Astrocyte (in vitro differentiated cells and primary cell): ENCODE data around the gene ENOX2. TPM values are rescaled to one million over a fixed set of nuclear protein-coding genes. Genes with fewer than 3 reads are reported as not detected.

Experiments used
- DNase-seq: peaks from one replicate; pipeline ENCODE4 v3.0.0-alpha.2; 2010; ENCODE audit warnings: low read depth
- FAIRE-seq: peaks from 2 replicates; lab custom pipeline; 2011; peaks lifted over from hg19 to GRCh38; lab: Jason Lieb, UNC
- H2AFZ ChIP-seq: 2 replicates; pipeline ENCODE4 v1.6.0; 2012; ENCODE audit warnings: low read depth, low read length, inconsistent platforms
- H3K27ac ChIP-seq: 2 replicates; pipeline ENCODE4 v1.5.1; 2011; ENCODE audit warnings: low read depth, low read length, inconsistent platforms
- H3K27me3 ChIP-seq: 2 replicates; pipeline ENCODE4 v1.6.0; 2011; ENCODE audit warnings: low read length, inconsistent platforms; ENCODE audit not compliant: insufficient read depth
- H3K36me3 ChIP-seq: 2 replicates; pipeline ENCODE4 v1.5.1; 2011; ENCODE audit warnings: low read length, inconsistent platforms; ENCODE audit not compliant: insufficient read depth
- H3K4me1 ChIP-seq: 2 replicates; pipeline ENCODE4 v1.5.1; 2011; ENCODE audit warnings: low read length, inconsistent platforms; ENCODE audit not compliant: insufficient read depth
- H3K4me2 ChIP-seq: 2 replicates; pipeline ENCODE4 v1.6.0; 2012; ENCODE audit warnings: low read length, inconsistent platforms
- H3K4me3 ChIP-seq: 2 replicates; pipeline ENCODE4 v1.5.1; 2011; ENCODE audit warnings: low read depth, mild to moderate bottlenecking, low read length, inconsistent platforms; ENCODE audit not compliant: insufficient read depth
- H3K79me2 ChIP-seq: 2 replicates; pipeline ENCODE4 v1.6.0; 2012; ENCODE audit warnings: mild to moderate bottlenecking, low read length, inconsistent platforms; ENCODE audit not compliant: insufficient read depth
- H3K9ac ChIP-seq: 2 replicates; pipeline ENCODE4 v1.6.0; 2012; ENCODE audit warnings: mild to moderate bottlenecking, low read length, inconsistent platforms
- H3K9me3 ChIP-seq: 2 replicates; pipeline ENCODE4 v1.5.1; 2012; ENCODE audit warnings: low read depth, mild to moderate bottlenecking, low read length, inconsistent platforms; ENCODE audit not compliant: insufficient read depth
- H4K20me1 ChIP-seq: 2 replicates; pipeline ENCODE4 v1.6.0; 2012; ENCODE audit warnings: low read length, inconsistent platforms; ENCODE audit not compliant: insufficient read depth
- H3K27ac Mint-ChIP-seq: one replicate; pipeline ENCODE4 v1.8.0; 2021; ENCODE audit warnings: mild to moderate bottlenecking, mixed read lengths; ENCODE audit not compliant: unreplicated experiment
- H3K27me3 Mint-ChIP-seq: one replicate; pipeline ENCODE4 v1.8.0; 2021; ENCODE audit warnings: low read depth, mixed read lengths; ENCODE audit not compliant: unreplicated experiment
- H3K36me3 Mint-ChIP-seq: one replicate; pipeline ENCODE4 v1.8.0; 2021; ENCODE audit warnings: low read depth, mixed read lengths; ENCODE audit not compliant: unreplicated experiment
- H3K4me1 Mint-ChIP-seq: one replicate; pipeline ENCODE4 v1.8.0; 2021; ENCODE audit warnings: low read depth, mixed read lengths; ENCODE audit not compliant: unreplicated experiment
- H3K4me3 Mint-ChIP-seq: one replicate; pipeline ENCODE4 v1.8.0; 2021; ENCODE audit warnings: mild to moderate bottlenecking, moderate library complexity, mixed read lengths; ENCODE audit not compliant: unreplicated experiment
- H3K9me3 Mint-ChIP-seq: one replicate; pipeline ENCODE4 v1.8.0; 2021; ENCODE audit warnings: mild to moderate bottlenecking, mixed read lengths; ENCODE audit not compliant: unreplicated experiment
- CTCF ChIP-seq: IDR thresholded peaks from 2 replicates; pipeline ENCODE4 v1.5.1; 2011; ENCODE audit warnings: low read depth, mild to moderate bottlenecking, inconsistent platforms, low read length, moderate library complexity; ENCODE audit not compliant: insufficient read depth
- EZH2 ChIP-seq: IDR thresholded peaks from 2 replicates; pipeline ENCODE4 v1.6.1; 2012; ENCODE audit warnings: mild to moderate bottlenecking, low read length, inconsistent platforms; ENCODE audit not compliant: insufficient read depth
- total RNA-seq: library from RNA; stranded (reverse); gene quantifications from 2 replicates; pipeline ENCODE4 v1.2.1, GENCODE V29; 2021

The ENOX2 gene
- total RNA-seq, 1 donor from 2014 or later = 9.4 TPM

- DNase-seq = peak; percentile 16
- Histone ChIP-seq H2AFZ (no peak overlapping the region), H3K27me3 (no peaks in the 10 kb centered on the region), H3K79me2 (no peaks in the 10 kb centered on the region), H3K4me1 (peaks cover 10% of the 10 kb centered on the region), H3K9me3 (no peaks in the 10 kb centered on the region), H3K4me2 (no peak overlapping the region), H3K27ac (no peak overlapping the region), H3K36me3 (no peaks in the 10 kb centered on the region), H3K4me3 (no peak overlapping the region), H3K9ac (no peak overlapping the region), H4K20me1 (no peaks in the 10 kb centered on the region)
- peaks cover under 1% of the 10 kb centered on the region for H3K9me3 Mint-ChIP-seq
- H3K36me3 Mint-ChIP-seq = peaks cover under 1% of the 10 kb centered on the region
- TF ChIP-seq EZH2 = no peak
- TF ChIP-seq CTCF = no peak
- FAIRE-seq = peak; percentile 73
- peak overlapping the region; percentile 26 for H3K27ac Mint-ChIP-seq
- peaks cover 18% of the 10 kb centered on the region for H3K4me1 Mint-ChIP-seq
- no peaks in the 10 kb centered on the region for H3K27me3 Mint-ChIP-seq
- no peak overlapping the region for H3K4me3 Mint-ChIP-seq
These were observed 222.6 kb downstream of the ENOX2 start for GRCh38 chrX:130680164-130681035.

- H3K4me2 ChIP-seq = no peak overlapping the region
- H3K9me3 Mint-ChIP-seq = no peaks in the 10 kb centered on the region
- H3K27ac Mint-ChIP-seq = no peak overlapping the region
- H3K4me3 Mint-ChIP-seq = no peak overlapping the region
- no peak for DNase-seq
- no peaks in the 10 kb centered on the region for H3K27me3 Mint-ChIP-seq
- no peaks in the 10 kb centered on the region for H3K9me3 ChIP-seq
- no peaks in the 10 kb centered on the region for H3K36me3 ChIP-seq
- H3K4me3 ChIP-seq = no peak overlapping the region
- FAIRE-seq = peak; percentile 32
- peaks cover 3% of the 10 kb centered on the region for H3K36me3 Mint-ChIP-seq
- H2AFZ ChIP-seq = no peak overlapping the region
- H3K79me2 ChIP-seq = no peaks in the 10 kb centered on the region
- no peak overlapping the region for H3K9ac ChIP-seq
- H4K20me1 ChIP-seq = no peaks in the 10 kb centered on the region
- no peaks in the 10 kb centered on the region for H3K27me3 ChIP-seq
- no peak for TF ChIP-seq EZH2
- TF ChIP-seq CTCF = no peak
- H3K4me1 ChIP-seq = peaks cover 3% of the 10 kb centered on the region
- no peak overlapping the region for H3K27ac ChIP-seq
- peaks cover 9% of the 10 kb centered on the region for H3K4me1 Mint-ChIP-seq
These were observed 226.1 kb downstream of the ENOX2 start for GRCh38 chrX:130676861-130677260.

- Histone ChIP-seq H2AFZ (no peak overlapping the region), H3K4me2 (no peak overlapping the region), H4K20me1 (no peaks in the 10 kb centered on the region), H3K27me3 (no peaks in the 10 kb centered on the region), H3K4me1 (peaks cover 2% of the 10 kb centered on the region), H3K79me2 (no peaks in the 10 kb centered on the region), H3K4me3 (no peak overlapping the region), H3K9me3 (no peaks in the 10 kb centered on the region), H3K36me3 (peaks cover 3% of the 10 kb centered on the region), H3K27ac (no peak overlapping the region), H3K9ac (no peak overlapping the region)
- Mint-ChIP-seq H3K27ac (no peak overlapping the region), H3K27me3 (no peaks in the 10 kb centered on the region), H3K4me1 (peaks cover 14% of the 10 kb centered on the region), H3K36me3 (peaks cover 3% of the 10 kb centered on the region), H3K4me3 (no peak overlapping the region), H3K9me3 (no peaks in the 10 kb centered on the region)
- DNase-seq (no peak), FAIRE-seq (no peak)
- TF ChIP-seq CTCF (no peak), EZH2 (no peak)
These were observed 230.8 kb downstream of the ENOX2 start for GRCh38 chrX:130672214-130672613.
